ENCODE measurements around the gene BCAS4. TPM values are rescaled to one million over a fixed set of nuclear protein-coding genes. Genes with fewer than 3 reads are reported as not detected.

Gene BCAS4
- total RNA-seq, 1 donor from 2014 or later, result 9.3 TPM

- Mint-ChIP-seq H3K27me3 (no peaks in the 10 kb centered on the region), H3K9me3 (no peaks in the 10 kb centered on the region), H3K36me3 (peaks cover 16% of the 10 kb centered on the region), H3K4me3 (no peak overlapping the region), H3K27ac (no peak overlapping the region), H3K4me1 (ENCODE audit: unreplicated experiment) (peaks cover 61% of the 10 kb centered on the region)
- TF ChIP-seq, protein P1, sequence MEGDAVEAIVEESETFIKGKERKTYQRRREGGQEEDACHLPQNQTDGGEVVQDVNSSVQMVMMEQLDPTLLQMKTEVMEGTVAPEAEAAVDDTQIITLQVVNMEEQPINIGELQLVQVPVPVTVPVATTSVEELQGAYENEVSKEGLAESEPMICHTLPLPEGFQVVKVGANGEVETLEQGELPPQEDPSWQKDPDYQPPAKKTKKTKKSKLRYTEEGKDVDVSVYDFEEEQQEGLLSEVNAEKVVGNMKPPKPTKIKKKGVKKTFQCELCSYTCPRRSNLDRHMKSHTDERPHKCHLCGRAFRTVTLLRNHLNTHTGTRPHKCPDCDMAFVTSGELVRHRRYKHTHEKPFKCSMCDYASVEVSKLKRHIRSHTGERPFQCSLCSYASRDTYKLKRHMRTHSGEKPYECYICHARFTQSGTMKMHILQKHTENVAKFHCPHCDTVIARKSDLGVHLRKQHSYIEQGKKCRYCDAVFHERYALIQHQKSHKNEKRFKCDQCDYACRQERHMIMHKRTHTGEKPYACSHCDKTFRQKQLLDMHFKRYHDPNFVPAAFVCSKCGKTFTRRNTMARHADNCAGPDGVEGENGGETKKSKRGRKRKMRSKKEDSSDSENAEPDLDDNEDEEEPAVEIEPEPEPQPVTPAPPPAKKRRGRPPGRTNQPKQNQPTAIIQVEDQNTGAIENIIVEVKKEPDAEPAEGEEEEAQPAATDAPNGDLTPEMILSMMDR (conservative IDR thresholded peaks at IDR 0.05), result no peak
- DNase-seq (ENCODE audit: extremely low spot score, unreplicated experiment), result no peak
These were observed 123.5 kb downstream of the BCAS4 start for GRCh38 chr20:50918403-50918802.

- no peaks in the 10 kb centered on the region for H3K27me3 Mint-ChIP-seq
- H3K9me3 Mint-ChIP-seq, result no peaks in the 10 kb centered on the region
- H3K36me3 Mint-ChIP-seq, result peaks cover 13% of the 10 kb centered on the region
- DNase-seq (ENCODE audit: extremely low spot score, unreplicated experiment), result no peak
- TF ChIP-seq, protein P1 (conservative IDR thresholded peaks at IDR 0.05), result no peak
- H3K4me3 Mint-ChIP-seq, result peak overlapping the region; percentile 11
- H3K27ac Mint-ChIP-seq, result peak overlapping the region; percentile 67
- peaks cover 51% of the 10 kb centered on the region for H3K4me1 Mint-ChIP-seq (ENCODE audit: unreplicated experiment)
These were observed 124.7 kb downstream of the BCAS4 start for GRCh38 chr20:50919567-50919966.

- Mint-ChIP-seq H3K4me1 (ENCODE audit: unreplicated experiment) (peaks cover 55% of the 10 kb centered on the region), H3K4me3 (no peak overlapping the region), H3K9me3 (no peaks in the 10 kb centered on the region)
These were observed 126.1 kb downstream of the BCAS4 start for GRCh38 chr20:50920997-50921396.

GRCh38 chr20:50921803-50922501, 127.1 kb downstream of the BCAS4 start:
- TF ChIP-seq, protein P1 (conservative IDR thresholded peaks at IDR 0.05), result no peak
- peaks cover 54% of the 10 kb centered on the region for H3K4me1 Mint-ChIP-seq (ENCODE audit: unreplicated experiment)
- H3K9me3 Mint-ChIP-seq, result no peaks in the 10 kb centered on the region

More at GRCh38 chr20:50920997-50921396, 126.1 kb downstream of the BCAS4 start:
- TF ChIP-seq, protein P1 (conservative IDR thresholded peaks at IDR 0.05), result no peak
- Mint-ChIP-seq H3K36me3 (peaks cover 12% of the 10 kb centered on the region), H3K27ac (no peak overlapping the region), H3K27me3 (no peaks in the 10 kb centered on the region)
- DNase-seq (ENCODE audit: extremely low spot score, unreplicated experiment), result no peak

GRCh38 chr20:50924261-50924920, 129.5 kb downstream of the BCAS4 start:
- peaks cover 61% of the 10 kb centered on the region for H3K4me1 Mint-ChIP-seq (ENCODE audit: unreplicated experiment)
- peaks cover 30% of the 10 kb centered on the region for H3K36me3 Mint-ChIP-seq
- no peak for DNase-seq (ENCODE audit: extremely low spot score, unreplicated experiment)
- TF ChIP-seq, protein P1 (conservative IDR thresholded peaks at IDR 0.05), result no peak
- peaks cover under 1% of the 10 kb centered on the region for H3K27me3 Mint-ChIP-seq
- no peak overlapping the region for H3K4me3 Mint-ChIP-seq
- peak overlapping the region; percentile 43 for H3K27ac Mint-ChIP-seq
- no peaks in the 10 kb centered on the region for H3K9me3 Mint-ChIP-seq

More at GRCh38 chr20:50921803-50922501, 127.1 kb downstream of the BCAS4 start:
- no peak overlapping the region for H3K4me3 Mint-ChIP-seq
- DNase-seq (ENCODE audit: extremely low spot score, unreplicated experiment), result no peak
- peak overlapping the region; percentile 54 for H3K27ac Mint-ChIP-seq
- H3K36me3 Mint-ChIP-seq, result peaks cover 12% of the 10 kb centered on the region
- H3K27me3 Mint-ChIP-seq, result no peaks in the 10 kb centered on the region

All from type B pancreatic cell (in vitro differentiated cells).